Activated CD8-positive, alpha-beta memory T cell treated with anti-CD3 and anti-CD28 coated beads, Interleukin-2, amount 50 U/mL, for 1 hour (primary cell): Measurements from ENCODE around the gene HOXB1.
"Not testable (repeated sequence)": the region's sequence is repeated elsewhere in the genome, so short reads cannot be mapped to it uniquely, and the experiment has no call there.

Source experiments
- DNase-seq: peaks from one replicate; pipeline ENCODE4 v3.0.0-alpha.2; 2020; ENCODE audit errors: extremely low read depth

Gene HOXB1

GRCh38 chr17:48494335-48494734, 36.5 kb downstream of the HOXB1 start:
- no peak for DNase-seq

GRCh38 chr17:48492401-48493298, 38.2 kb downstream of the HOXB1 start:
- DNase-seq, result peak; percentile 17

- DNase-seq, result no peak
Measured at GRCh38 chr17:48491527-48492273, 39.1 kb downstream of the HOXB1 start.

- DNase-seq, result no peak
Measured at GRCh38 chr17:48490451-48490892, 40.3 kb downstream of the HOXB1 start.

- DNase-seq, result no peak
Measured at GRCh38 chr17:48489781-48490180, 41.0 kb downstream of the HOXB1 start.

- DNase-seq, result no peak
Measured at GRCh38 chr17:48488548-48489106, 42.2 kb downstream of the HOXB1 start.

GRCh38 chr17:48487221-48487620, 43.6 kb downstream of the HOXB1 start:
- DNase-seq, result no peak

GRCh38 chr17:48486557-48486956, 44.3 kb downstream of the HOXB1 start:
- no peak for DNase-seq

- no peak for DNase-seq
Measured at GRCh38 chr17:48484850-48485249, 46.0 kb downstream of the HOXB1 start.

GRCh38 chr17:48484256-48484655, 46.6 kb downstream of the HOXB1 start:
- DNase-seq, result no peak

GRCh38 chr17:48483471-48484131, 47.2 kb downstream of the HOXB1 start:
- no peak for DNase-seq

GRCh38 chr17:48483004-48483403, 47.8 kb downstream of the HOXB1 start:
- DNase-seq, result no peak

- DNase-seq, result not testable (repeated sequence)
Measured at GRCh38 chr17:48482301-48482700, 48.5 kb downstream of the HOXB1 start.

GRCh38 chr17:48479014-48479402, 51.8 kb downstream of the HOXB1 start:
- DNase-seq, result no peak
